Astrocyte (in vitro differentiated cells and primary cell): ENCODE measurements around the gene BRINP2. TPM values are rescaled to one million over a fixed set of nuclear protein-coding genes. Genes with fewer than 3 reads are reported as not detected.

Experiments used
- DNase-seq: peaks from one replicate; pipeline ENCODE4 v3.0.0-alpha.2; 2010; ENCODE audit warnings: low read depth
- FAIRE-seq: peaks from 2 replicates; lab custom pipeline; 2011; peaks lifted over from hg19 to GRCh38; lab: Jason Lieb, UNC
- H2AFZ ChIP-seq: 2 replicates; pipeline ENCODE4 v1.6.0; 2012; ENCODE audit warnings: low read depth, low read length, inconsistent platforms
- H3K27ac ChIP-seq: 2 replicates; pipeline ENCODE4 v1.5.1; 2011; ENCODE audit warnings: low read depth, low read length, inconsistent platforms
- H3K27me3 ChIP-seq: 2 replicates; pipeline ENCODE4 v1.6.0; 2011; ENCODE audit warnings: low read length, inconsistent platforms; ENCODE audit not compliant: insufficient read depth
- H3K36me3 ChIP-seq: 2 replicates; pipeline ENCODE4 v1.5.1; 2011; ENCODE audit warnings: low read length, inconsistent platforms; ENCODE audit not compliant: insufficient read depth
- H3K4me1 ChIP-seq: 2 replicates; pipeline ENCODE4 v1.5.1; 2011; ENCODE audit warnings: low read length, inconsistent platforms; ENCODE audit not compliant: insufficient read depth
- H3K4me2 ChIP-seq: 2 replicates; pipeline ENCODE4 v1.6.0; 2012; ENCODE audit warnings: low read length, inconsistent platforms
- H3K4me3 ChIP-seq: 2 replicates; pipeline ENCODE4 v1.5.1; 2011; ENCODE audit warnings: low read depth, mild to moderate bottlenecking, low read length, inconsistent platforms; ENCODE audit not compliant: insufficient read depth
- H3K79me2 ChIP-seq: 2 replicates; pipeline ENCODE4 v1.6.0; 2012; ENCODE audit warnings: mild to moderate bottlenecking, low read length, inconsistent platforms; ENCODE audit not compliant: insufficient read depth
- H3K9ac ChIP-seq: 2 replicates; pipeline ENCODE4 v1.6.0; 2012; ENCODE audit warnings: mild to moderate bottlenecking, low read length, inconsistent platforms
- H3K9me3 ChIP-seq: 2 replicates; pipeline ENCODE4 v1.5.1; 2012; ENCODE audit warnings: low read depth, mild to moderate bottlenecking, low read length, inconsistent platforms; ENCODE audit not compliant: insufficient read depth
- H4K20me1 ChIP-seq: 2 replicates; pipeline ENCODE4 v1.6.0; 2012; ENCODE audit warnings: low read length, inconsistent platforms; ENCODE audit not compliant: insufficient read depth
- H3K27ac Mint-ChIP-seq: one replicate; pipeline ENCODE4 v1.8.0; 2021; ENCODE audit warnings: mild to moderate bottlenecking, mixed read lengths; ENCODE audit not compliant: unreplicated experiment
- H3K27me3 Mint-ChIP-seq: one replicate; pipeline ENCODE4 v1.8.0; 2021; ENCODE audit warnings: low read depth, mixed read lengths; ENCODE audit not compliant: unreplicated experiment
- H3K36me3 Mint-ChIP-seq: one replicate; pipeline ENCODE4 v1.8.0; 2021; ENCODE audit warnings: low read depth, mixed read lengths; ENCODE audit not compliant: unreplicated experiment
- H3K4me1 Mint-ChIP-seq: one replicate; pipeline ENCODE4 v1.8.0; 2021; ENCODE audit warnings: low read depth, mixed read lengths; ENCODE audit not compliant: unreplicated experiment
- H3K4me3 Mint-ChIP-seq: one replicate; pipeline ENCODE4 v1.8.0; 2021; ENCODE audit warnings: mild to moderate bottlenecking, moderate library complexity, mixed read lengths; ENCODE audit not compliant: unreplicated experiment
- H3K9me3 Mint-ChIP-seq: one replicate; pipeline ENCODE4 v1.8.0; 2021; ENCODE audit warnings: mild to moderate bottlenecking, mixed read lengths; ENCODE audit not compliant: unreplicated experiment
- CTCF ChIP-seq: IDR thresholded peaks from 2 replicates; pipeline ENCODE4 v1.5.1; 2011; ENCODE audit warnings: low read depth, mild to moderate bottlenecking, inconsistent platforms, low read length, moderate library complexity; ENCODE audit not compliant: insufficient read depth
- EZH2 ChIP-seq: IDR thresholded peaks from 2 replicates; pipeline ENCODE4 v1.6.1; 2012; ENCODE audit warnings: mild to moderate bottlenecking, low read length, inconsistent platforms; ENCODE audit not compliant: insufficient read depth
- total RNA-seq: library from RNA; stranded (reverse); gene quantifications from 2 replicates; pipeline ENCODE4 v1.2.1, GENCODE V29; 2021

The BRINP2 gene
- total RNA-seq, 1 donor from 2014 or later, result not detected

DNA sequence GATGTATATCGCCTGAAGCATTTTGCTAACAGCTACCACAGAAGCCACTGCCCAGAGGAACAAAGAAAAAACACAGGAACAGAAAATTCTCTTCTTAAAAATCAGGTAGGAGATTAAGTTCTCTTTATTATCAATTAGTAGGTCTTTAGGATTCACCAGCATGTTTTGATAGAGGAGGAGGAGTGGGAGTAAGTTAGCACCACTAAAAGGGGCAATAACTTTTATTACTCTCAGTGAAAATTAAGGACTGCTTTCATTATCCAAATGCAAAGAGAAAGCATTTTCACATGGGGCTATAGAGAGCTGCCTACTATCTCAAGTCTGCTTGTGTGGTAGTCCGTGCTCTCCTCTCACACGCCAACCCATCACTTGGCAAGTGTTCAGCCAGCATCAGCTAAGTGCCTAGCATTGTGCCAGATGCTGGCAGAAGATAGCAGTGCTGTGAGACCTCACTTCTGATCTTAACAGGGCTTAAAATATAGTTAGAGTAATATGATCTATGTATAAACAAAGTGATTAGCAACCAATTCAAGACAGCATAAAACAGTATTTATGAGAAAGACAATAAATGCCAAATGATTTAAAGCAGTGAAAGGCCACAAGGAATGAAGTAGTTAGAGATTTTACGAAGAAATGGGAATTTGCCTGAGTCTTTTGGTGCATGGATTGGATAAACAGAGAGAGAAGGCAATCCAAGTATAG lies 46.0 kb upstream of the BRINP2 start:
- Histone ChIP-seq H3K4me3 (no peak overlapping the region), H3K27me3 (no peaks in the 10 kb centered on the region), H3K27ac (no peak overlapping the region), H3K4me2 (no peak overlapping the region), H3K9me3 (no peaks in the 10 kb centered on the region), H3K9ac (no peak overlapping the region), H3K4me1 (no peaks in the 10 kb centered on the region), H3K79me2 (no peaks in the 10 kb centered on the region), H4K20me1 (no peaks in the 10 kb centered on the region), H2AFZ (no peak overlapping the region), H3K36me3 (no peaks in the 10 kb centered on the region)
- H3K27ac Mint-ChIP-seq, result no peak overlapping the region
- H3K9me3 Mint-ChIP-seq, result no peaks in the 10 kb centered on the region
- TF ChIP-seq EZH2 (no peak), CTCF (no peak)
- DNase-seq, result no peak
- H3K36me3 Mint-ChIP-seq, result no peaks in the 10 kb centered on the region
- peaks cover 9% of the 10 kb centered on the region for H3K27me3 Mint-ChIP-seq
- H3K4me1 Mint-ChIP-seq, result no peaks in the 10 kb centered on the region
- no peak for FAIRE-seq
- no peak overlapping the region for H3K4me3 Mint-ChIP-seq

- no peak overlapping the region for H3K27ac Mint-ChIP-seq
Observed at GRCh38 chr1:177126267-177126666, 44.5 kb upstream of the BRINP2 start.

More at GRCh38 chr1:177126267-177126666, 44.5 kb upstream of the BRINP2 start:
- no peaks in the 10 kb centered on the region for H3K36me3 Mint-ChIP-seq
- DNase-seq (no peak), FAIRE-seq (no peak)
- H3K4me1 Mint-ChIP-seq, result no peaks in the 10 kb centered on the region
- peaks cover 3% of the 10 kb centered on the region for H3K27me3 Mint-ChIP-seq
- Histone ChIP-seq H3K27ac (no peak overlapping the region), H3K4me2 (no peak overlapping the region), H3K9ac (no peak overlapping the region), H2AFZ (no peak overlapping the region), H3K79me2 (no peaks in the 10 kb centered on the region), H3K4me3 (no peak overlapping the region), H3K9me3 (no peaks in the 10 kb centered on the region), H4K20me1 (no peaks in the 10 kb centered on the region), H3K4me1 (no peaks in the 10 kb centered on the region), H3K36me3 (no peaks in the 10 kb centered on the region), H3K27me3 (no peaks in the 10 kb centered on the region)
- H3K4me3 Mint-ChIP-seq, result no peak overlapping the region
- no peaks in the 10 kb centered on the region for H3K9me3 Mint-ChIP-seq
- TF ChIP-seq CTCF (no peak), EZH2 (no peak)
